Fibroblast of lung (primary cell): ENCODE measurements around the gene PAFAH1B2. TPM values are rescaled to one million over a fixed set of nuclear protein-coding genes. Genes with fewer than 3 reads are reported as not detected.
A peak's percentile ranks its signal among the peaks of the same experiment; 100 is the strongest.

Source experiments
- DNase-seq, 2 donors: peaks; one replicate each; pipeline versions ENCODE4 v3.0.0 to v3.0.0-alpha.2; 2010; ENCODE audit warnings: low read depth in 2 of 2
- H2AFZ ChIP-seq: 2 replicates; pipeline ENCODE4 v1.5.1; 2012; ENCODE audit warnings: low read length, control low read depth, inconsistent platforms
- H3K27ac ChIP-seq: 2 replicates; pipeline ENCODE4 v1.5.1; 2011; ENCODE audit warnings: low read length, control low read depth; ENCODE audit not compliant: insufficient read depth
- H3K27me3 ChIP-seq: 2 replicates; pipeline ENCODE4 v1.5.1; 2011; ENCODE audit warnings: mild to moderate bottlenecking, low read length; ENCODE audit not compliant: control insufficient read depth, insufficient read depth
- H3K36me3 ChIP-seq: 2 replicates; pipeline ENCODE4 v1.5.1; 2011; ENCODE audit warnings: low read length; ENCODE audit not compliant: control insufficient read depth, insufficient read depth
- H3K4me1 ChIP-seq: 2 replicates; pipeline ENCODE4 v1.5.1; 2011; ENCODE audit warnings: low read length; ENCODE audit not compliant: control insufficient read depth, insufficient read depth; ENCODE audit errors: extremely low read depth
- H3K4me2 ChIP-seq: 2 replicates; pipeline ENCODE4 v1.5.1; 2011; ENCODE audit warnings: low read length, control low read depth; ENCODE audit not compliant: insufficient read depth; ENCODE audit errors: extremely low read depth
- H3K4me3 ChIP-seq, 4 experiments: fragments of 200-600 bp in 1 of 4; sonication (generic) in 1 of 4; replicated peaks in 1 of 4; 2 replicates each; pipeline ENCODE4 v1.5.1; 2011 to 2016; ENCODE audit warnings: low read length in 4 of 4, low read depth in 3 of 4, mild to moderate bottlenecking in 3 of 4, control low read depth in 2 of 4, inconsistent platforms in 1 of 4, mixed read lengths in 1 of 4; ENCODE audit not compliant: insufficient read depth in 1 of 4; ENCODE audit errors: control extremely low read depth in 1 of 4
- H3K79me2 ChIP-seq: 2 replicates; pipeline ENCODE4 v1.5.1; 2012; ENCODE audit warnings: mild to moderate bottlenecking, low read length, inconsistent platforms; ENCODE audit not compliant: control insufficient read depth, insufficient read depth
- H3K9ac ChIP-seq: 2 replicates; pipeline ENCODE4 v1.5.1; 2011; ENCODE audit warnings: mild to moderate bottlenecking, low read length, control low read depth; ENCODE audit not compliant: insufficient read depth
- H3K9me3 ChIP-seq: 2 replicates; pipeline ENCODE4 v1.5.1; 2012; ENCODE audit warnings: low read depth, low read length; ENCODE audit not compliant: control insufficient read depth, insufficient read depth
- H4K20me1 ChIP-seq: 2 replicates; pipeline ENCODE4 v1.5.1; 2011; ENCODE audit warnings: low read length; ENCODE audit not compliant: control insufficient read depth, insufficient read depth; ENCODE audit errors: extremely low read depth
- CTCF ChIP-seq, 2 donors: IDR thresholded peaks in 1 of 2; conservative IDR thresholded peaks in 1 of 2; 1 replicate in 1 of 2; 2 replicates in 1 of 2; pipeline ENCODE4 v1.5.1; 2011 to 2012; ENCODE audit warnings: low read length in 2 of 2, control low read depth in 1 of 2, inconsistent platforms in 1 of 2, low read depth in 1 of 2, mild to moderate bottlenecking in 1 of 2
- EZH2 ChIP-seq: IDR thresholded peaks from 2 replicates; pipeline ENCODE4 v1.5.1; 2012; ENCODE audit warnings: low read length, control low read depth, mild to moderate bottlenecking; ENCODE audit errors: missing control alignments
- polyA plus RNA-seq, 2 donors: library from polyadenylated mRNA; depleted of rRNA in 1 of 2; stranded (reverse) in 1 of 2; unstranded in 1 of 2; fragments of >200 nt; gene quantifications; 2 replicates each; pipeline ENCODE4 v1.2.1, GENCODE V29; 2011 to 2012; ENCODE audit warnings: missing spikeins in 1 of 2
- total RNA-seq: library from RNA; depleted of rRNA; stranded (reverse); fragments of >200 nt; gene quantifications from 2 replicates; pipeline ENCODE4 v1.2.1, GENCODE V29; 2014

Gene PAFAH1B2
- total and polyA plus RNA-seq, 2 donors (not counting 1 experiment from before 2014, with no cell fraction given) = 70.8 to 112 TPM

- peak; percentile 90 to 97 for DNase-seq
- Histone ChIP-seq H3K4me2 (peak within 1 kb of the TSS; percentile 86), H2AFZ (no peak within 1 kb of the TSS), H3K4me1 (peaks cover 32% of the 10 kb centered on the region), H3K36me3 (peaks cover 15% of the 10 kb centered on the region), H3K9me3 (no peaks in the 10 kb centered on the region), H3K27me3 (no peaks in the 10 kb centered on the region), H3K4me3 (peak within 1 kb of the TSS; percentile 47 to 76 (median 58)), H4K20me1 (no peaks in the 10 kb centered on the region), H3K9ac (peak within 1 kb of the TSS; percentile 79), H3K79me2 (peaks cover 48% of the 10 kb centered on the region), H3K27ac (peak within 1 kb of the TSS; percentile 85)
- no peak for TF ChIP-seq CTCF (conservative IDR thresholded peaks at IDR 0.05 in 1 of 2, IDR thresholded peaks at IDR 0.05 in 1 of 2; ENCODE audit: low read depth in 1 of 2, low read length in 2 of 2)
- no peak for TF ChIP-seq EZH2
These were observed 55.2 kb downstream of the PAFAH1B2 start, which contains the start of gene TAGLN for GRCh38 chr11:117199053-117199915. Gene TAGLN, plus strand, starts transcription at chr11:117199370. Its CDS starts 3,644 bp downstream, at chr11:117203014.

DNA sequence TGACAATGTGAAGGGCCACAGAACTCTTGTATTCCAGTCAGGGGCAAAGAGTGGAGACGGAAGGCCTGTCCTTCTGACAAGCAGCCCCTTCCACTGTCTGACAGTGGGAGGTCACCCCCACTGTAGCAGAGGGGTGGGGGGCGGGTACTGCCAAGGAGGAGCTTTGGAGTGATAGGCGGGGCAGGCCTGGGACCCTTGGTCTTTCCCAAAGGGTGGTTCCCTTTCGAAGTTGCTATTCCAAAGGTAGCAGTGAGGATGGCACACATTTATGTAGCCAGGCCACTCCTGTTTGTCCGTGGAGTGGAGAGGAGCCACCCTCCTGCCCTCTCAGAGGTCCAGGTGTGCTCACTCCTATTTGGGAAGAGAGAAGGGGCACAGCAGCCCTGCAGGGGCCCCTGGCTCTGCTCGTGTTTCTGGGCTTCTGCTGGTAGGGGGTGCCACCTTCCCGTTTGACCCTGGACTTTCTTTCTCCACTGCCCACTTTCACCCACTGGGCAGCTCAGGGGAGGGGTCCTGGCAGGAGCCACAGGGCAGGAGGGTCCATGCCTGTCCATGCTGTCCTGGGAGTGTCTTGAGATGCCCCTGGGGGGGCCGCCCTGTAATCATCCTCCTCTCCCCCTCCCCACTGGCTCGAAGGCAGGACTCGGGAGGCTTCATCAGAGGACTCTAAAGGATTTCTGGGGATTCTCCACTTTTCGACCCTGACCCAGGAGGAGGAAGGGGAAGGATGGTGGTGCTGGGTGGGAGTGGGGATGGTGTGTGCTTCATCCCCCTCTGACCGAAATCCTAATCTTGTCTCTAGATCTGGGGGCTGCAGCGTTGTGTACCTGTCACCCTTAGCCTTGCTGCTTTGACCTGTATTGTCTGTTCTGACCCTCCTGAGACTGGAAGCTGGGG, 56.1 kb downstream of the PAFAH1B2 start:
- Histone ChIP-seq H3K36me3 (peaks cover 16% of the 10 kb centered on the region), H3K27ac (peak overlapping the region; percentile 85), H2AFZ (no peak overlapping the region), H3K9ac (peak overlapping the region; percentile 79), H3K79me2 (peaks cover 48% of the 10 kb centered on the region), H4K20me1 (no peaks in the 10 kb centered on the region), H3K4me2 (peak overlapping the region; percentile 86), H3K4me1 (peaks cover 37% of the 10 kb centered on the region), H3K4me3 (peak overlapping the region; percentile 47 to 76 (median 58)), H3K27me3 (no peaks in the 10 kb centered on the region), H3K9me3 (no peaks in the 10 kb centered on the region)
- TF ChIP-seq EZH2 (no peak), CTCF (conservative IDR thresholded peaks at IDR 0.05 in 1 of 2, IDR thresholded peaks at IDR 0.05 in 1 of 2; ENCODE audit: low read depth in 1 of 2, low read length in 2 of 2) (no peak)
- DNase-seq = no peak
